Frontal cortex (tissue), 1 donor: ENCODE results near the gene TCAP. TPM values are rescaled to one million over a fixed set of nuclear protein-coding genes. Genes with fewer than 3 reads are reported as not detected.

Experiments used
- total RNA-seq: library from RNA; depleted of rRNA; stranded (reverse); fragments of >200 nt; gene quantifications from one replicate; pipeline ENCODE4 v1.2.3, GENCODE V29; 2014

TCAP gene
- total RNA-seq, 1 donor from 2014 or later, result 0.82 TPM

Other genes with a start within 250 kb of the TCAP start
- gene MED1, start 214.1 kb upstream of the TCAP start, total RNA-seq, result 22.4 TPM
- gene CDK12, start 203.9 kb upstream of the TCAP start, total RNA-seq, result 16.7 TPM
- 44.8 TPM for gene NEUROD2, start 57.4 kb upstream of the TCAP start, total RNA-seq
- gene PPP1R1B, start 38.4 kb upstream of the TCAP start, total RNA-seq, result 27.3 TPM
- 17.5 TPM for gene STARD3, start 28.2 kb upstream of the TCAP start, total RNA-seq
- gene PNMT, start 3.1 kb downstream of the TCAP start, total RNA-seq, result 3.7 TPM
- 8.2 TPM for gene PGAP3, start 22.7 kb downstream of the TCAP start, total RNA-seq
- gene ERBB2, start 34.7 kb downstream of the TCAP start, total RNA-seq, result 6.9 TPM
- gene MIEN1, start 65.2 kb downstream of the TCAP start, total RNA-seq, result 12.6 TPM
- gene GRB7, start 72.6 kb downstream of the TCAP start, total RNA-seq, result not detected
- gene IKZF3, start 199.0 kb downstream of the TCAP start, total RNA-seq, result 0.41 TPM
- not detected for gene ZPBP2, start 202.9 kb downstream of the TCAP start, total RNA-seq